ENCODE results near the gene PLXNA4. TPM values are rescaled to one million over a fixed set of nuclear protein-coding genes. Genes with fewer than 3 reads are reported as not detected.

PLXNA4 gene
- total and polyA plus RNA-seq, 9 of the 15 experiments (the other 6 are each of a cell fraction or from before 2014, with no cell fraction given), result under 0.01 to 0.09 TPM; not detected in 7

DNA sequence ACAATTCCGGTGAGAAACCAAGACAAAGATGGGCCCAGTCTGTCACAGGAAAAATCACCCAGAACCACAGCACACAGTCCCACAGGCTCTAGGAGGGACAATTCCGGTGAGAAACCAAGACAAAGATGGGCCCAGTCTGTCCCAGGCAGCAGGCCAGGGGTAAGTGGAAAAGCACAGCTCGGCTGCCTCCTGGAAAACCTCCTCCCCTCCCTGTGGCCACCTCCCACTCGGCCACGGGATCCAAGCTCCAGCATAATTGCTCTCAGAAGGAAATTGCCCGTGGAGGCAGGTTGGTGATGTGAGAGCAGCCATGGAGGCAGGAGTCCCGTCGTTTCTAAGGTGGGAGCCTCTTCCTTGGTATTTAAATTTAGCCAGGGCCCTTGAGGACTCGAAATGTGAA lies 95.7 kb downstream of the PLXNA4 start (continued):
- TF ChIP-seq CEBPZ (IDR thresholded peaks at IDR 0.05; ENCODE audit: borderline replicate concordance, low read depth, low read length) (no peak), ZNF830 (CRISPR knock-in tag; IDR thresholded peaks at IDR 0.05) (no peak)

DNA sequence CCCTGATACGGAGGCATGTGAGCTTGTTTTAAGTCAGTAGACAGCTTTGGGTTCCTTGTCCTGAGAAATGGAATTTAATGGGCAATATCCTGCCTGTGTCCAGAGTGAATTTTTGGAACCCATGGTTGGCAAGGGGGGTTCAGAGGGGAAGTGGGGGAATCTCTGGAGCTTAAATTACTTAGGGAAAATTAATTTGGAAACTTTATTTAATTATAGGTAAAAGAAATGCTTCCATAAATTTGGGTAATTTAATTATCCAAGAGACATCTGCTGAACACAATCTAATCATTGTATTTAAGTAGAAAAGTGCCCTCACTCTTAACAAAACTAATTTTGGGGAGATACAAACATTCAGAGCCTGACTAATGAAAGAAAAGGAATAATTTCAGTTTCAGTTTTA lies 99.7 kb downstream of the PLXNA4 start:
- in situ Hi-C loops (cut with MboI), result no loop called here
- H2AFZ ChIP-seq (ENCODE audit: low read depth, low read length), result no peak overlapping the region
- H3K4me1 ChIP-seq (replicated peaks in 1 of 2; ENCODE audit: control insufficient read depth in 2 of 2, insufficient read depth in 2 of 2, low read length in 2 of 2), result no peaks in the 10 kb centered on the region
- intact Hi-C loops (cut with micrococcal nuclease), result no loop called here
- no peak for ATAC-seq
- no peaks in the 10 kb centered on the region for H3K9me3 ChIP-seq (replicated peaks; ENCODE audit: control insufficient read depth, insufficient read depth, low read depth, low read length)
- 0% methylated on average over 1 of the region's 1 CpG for WGBS (ENCODE audit: insufficient coverage, low coverage, missing lambda C conversion rate)
- H3K79me2 ChIP-seq (ENCODE audit: control insufficient read depth, insufficient read depth, low read length), result no peaks in the 10 kb centered on the region
- no peak for DNase-seq (ENCODE audit: extremely low read depth in 1 of 4, low spot score in 3 of 4)
- no peak overlapping the region for H3K4me3 ChIP-seq
- FAIRE-seq, result no peak
- H3K4me2 ChIP-seq (ENCODE audit: insufficient read depth, low read length), result no peak overlapping the region
- no peak overlapping the region for H3K27ac ChIP-seq (ENCODE audit: extremely low read depth, low read depth, low read length)
- H4K20me1 ChIP-seq (replicated peaks; ENCODE audit: control insufficient read depth, insufficient read depth, low read length), result no peaks in the 10 kb centered on the region
- H3K27me3 ChIP-seq (ENCODE audit: control insufficient read depth in 2 of 2, insufficient read depth in 2 of 2, low read length in 2 of 2), result peaks cover 12 to 32% of the 10 kb centered on the region in 2 experiments; a peak in 4 of 5 replicates
- no TSS peak for BruUV-seq (replicated peaks)
- CTCF ChIA-PET (ENCODE audit: low intra/inter-chr PET ratio), result no interaction called here
- H3K9me1 ChIP-seq (ENCODE audit: control insufficient read depth, insufficient read depth, low read length), result no peaks in the 10 kb centered on the region
- TF ChIP-seq PHB2 (IDR thresholded peaks at IDR 0.05; ENCODE audit: low read depth), result no peak
- POLR2A ChIA-PET, result interaction anchor here (0.6 kb wide), 1 partner anchor 188 kb away, joined by 3 read pairs; no protein-coding TSS in a partner anchor
- H3K9ac ChIP-seq (ENCODE audit: insufficient read depth in 1 of 2, low read depth in 2 of 2, low read length in 2 of 2), result no peak overlapping the region
- no peaks in the 10 kb centered on the region for H3K36me3 ChIP-seq (ENCODE audit: control insufficient read depth, insufficient read depth, low read length)
